Keratinocyte (primary cell): ENCODE data around the gene AGO3. TPM values are rescaled to one million over a fixed set of nuclear protein-coding genes. Genes with fewer than 3 reads are reported as not detected.

Source experiments
- DNase-seq: peaks from one replicate; pipeline ENCODE4 v3.0.0-alpha.2; 2011; ENCODE audit warnings: low read depth, missing footprints, low spot score
- FAIRE-seq: peaks from 2 replicates; lab custom pipeline; 2011; peaks lifted over from hg19 to GRCh38; lab: Jason Lieb, UNC
- H2AFZ ChIP-seq: 2 replicates; pipeline ENCODE4 v1.6.0; 2012; ENCODE audit warnings: low read length, control low read depth, inconsistent platforms; ENCODE audit not compliant: control insufficient read depth
- H3K27ac ChIP-seq: 2 replicates; pipeline ENCODE4 v1.5.1; 2011; ENCODE audit warnings: low read length; ENCODE audit not compliant: control insufficient read depth, insufficient read depth
- H3K27me3 ChIP-seq: 3 replicates; pipeline ENCODE4 v1.6.0; 2011; ENCODE audit warnings: low read length; ENCODE audit not compliant: control insufficient read depth, insufficient read depth; ENCODE audit errors: extremely low read depth
- H3K36me3 ChIP-seq, 2 experiments: 2 replicates in 1 of 2; 3 replicates in 1 of 2; pipeline ENCODE4 v1.5.1; 2011; ENCODE audit warnings: low read length in 2 of 2, mild to moderate bottlenecking in 1 of 2; ENCODE audit not compliant: control insufficient read depth in 2 of 2, insufficient read depth in 2 of 2; ENCODE audit errors: extremely low read depth in 1 of 2
- H3K4me1 ChIP-seq: 3 replicates; pipeline ENCODE4 v1.5.1; 2011; ENCODE audit warnings: low read length; ENCODE audit not compliant: control insufficient read depth, insufficient read depth; ENCODE audit errors: extremely low read depth
- H3K4me2 ChIP-seq: 3 replicates; pipeline ENCODE4 v1.6.0; 2011; ENCODE audit warnings: low read depth, low read length; ENCODE audit not compliant: control insufficient read depth, insufficient read depth; ENCODE audit errors: extremely low read depth
- H3K4me3 ChIP-seq, 3 experiments: fragments of 200-600 bp in 1 of 3; sonication (generic) in 1 of 3; 2 replicates in 2 of 3; 3 replicates in 1 of 3; pipeline ENCODE4 v1.5.1; 2011 to 2016; ENCODE audit warnings: low read length in 3 of 3, mild to moderate bottlenecking in 3 of 3, control low read depth in 2 of 3, inconsistent platforms in 1 of 3, low read depth in 1 of 3, mixed read lengths in 1 of 3, mixed run types in 1 of 3, moderate library complexity in 1 of 3; ENCODE audit not compliant: control insufficient read depth in 2 of 3, insufficient read depth in 2 of 3; ENCODE audit errors: extremely low read depth in 1 of 3
- H3K79me2 ChIP-seq: 2 replicates; pipeline ENCODE4 v1.6.0; 2012; ENCODE audit warnings: low read length; ENCODE audit not compliant: control insufficient read depth, insufficient read depth
- H3K9ac ChIP-seq: 3 replicates; pipeline ENCODE4 v1.6.0; 2011; ENCODE audit warnings: low read length; ENCODE audit not compliant: control insufficient read depth, insufficient read depth; ENCODE audit errors: extremely low read depth
- H3K9me1 ChIP-seq: 3 replicates; pipeline ENCODE4 v1.6.0; 2011; ENCODE audit warnings: low read length; ENCODE audit not compliant: control insufficient read depth, insufficient read depth; ENCODE audit errors: extremely low read depth
- H3K9me3 ChIP-seq: 2 replicates; pipeline ENCODE4 v1.5.1; 2012; ENCODE audit warnings: low read depth, low read length; ENCODE audit not compliant: control insufficient read depth
- H4K20me1 ChIP-seq: 3 replicates; pipeline ENCODE4 v1.6.0; 2011; ENCODE audit warnings: low read length; ENCODE audit not compliant: control insufficient read depth, insufficient read depth; ENCODE audit errors: extremely low read depth
- CTCF ChIP-seq, 3 experiments: IDR thresholded peaks in 1 of 3; conservative IDR thresholded peaks in 1 of 3; optimal IDR thresholded peaks in 1 of 3; 2 replicates in 2 of 3; 3 replicates in 1 of 3; pipeline versions ENCODE3 to v1.5.1; 2011; ENCODE audit warnings: low read length in 3 of 3, mild to moderate bottlenecking in 3 of 3, moderate library complexity in 2 of 3, control low read depth in 1 of 3, inconsistent platforms in 1 of 3; ENCODE audit not compliant: insufficient read depth in 2 of 3; ENCODE audit errors: extremely low read depth in 1 of 3
- EZH2 ChIP-seq: IDR thresholded peaks from one replicate; pipeline ENCODE4 v1.6.1; 2012; ENCODE audit warnings: inconsistent platforms, mild to moderate bottlenecking, low read length, moderate library complexity
- dilution Hi-C: fragments of 300-500 bp; cut with MboI; formaldehyde crosslinking; loops from one replicate; pipeline ENCODE4 v1.7.0; 2020; ENCODE audit warnings: low sequenced_read_pairs; ENCODE audit not compliant: extremely low pct_ligation_motif_present
- polyA plus RNA-seq, 5 experiments: library from polyadenylated mRNA; depleted of rRNA in 3 of 5; stranded (reverse) in 3 of 5; stranded (forward) in 1 of 5; unstranded in 1 of 5; fragments of >200 nt; gene quantifications; 1 replicate in 1 of 5; 2 replicates in 3 of 5; 3 replicates in 1 of 5; pipeline versions ENCODE4 v1.2.1 to v1.2.3, GENCODE V29; 2011 to 2012; ENCODE audit warnings: missing spikeins in 2 of 5, low read depth in 1 of 5, low replicate concordance in 1 of 5

The AGO3 gene
- polyA plus RNA-seq, 1 donor (not counting 4 experiments of a cell fraction or from before 2014, with no cell fraction given): 14.0 TPM

GRCh38 chr1:35923791-35924221 is 7.1 kb upstream of the AGO3 start:
- no peak overlapping the region for H3K4me2 ChIP-seq
- H3K27me3 ChIP-seq: no peaks in the 10 kb centered on the region
- no peaks in the 10 kb centered on the region for H3K9me3 ChIP-seq
- DNase-seq: no peak
- no peaks in the 10 kb centered on the region for H3K9me1 ChIP-seq
- FAIRE-seq: no peak
- H3K36me3 ChIP-seq: peaks cover 7 to 8% of the 10 kb centered on the region in 2 experiments
- H2AFZ ChIP-seq: no peak overlapping the region
- no peaks in the 10 kb centered on the region for H3K4me1 ChIP-seq
- no peak overlapping the region for H3K27ac ChIP-seq
- H3K9ac ChIP-seq: no peak overlapping the region
- H4K20me1 ChIP-seq: no peaks in the 10 kb centered on the region
- TF ChIP-seq CTCF (optimal IDR thresholded peaks at IDR 0.05 in 1 of 3, IDR thresholded peaks at IDR 0.05 in 1 of 3, conservative IDR thresholded peaks at IDR 0.05 in 1 of 3; ENCODE audit: extremely low read depth in 1 of 3, insufficient read depth in 2 of 3, low read length in 3 of 3): no peak
- no peak for TF ChIP-seq EZH2
- no peaks in the 10 kb centered on the region for H3K79me2 ChIP-seq
- no peak overlapping the region for H3K4me3 ChIP-seq
- dilution Hi-C loops: no loop called here

GRCh38 chr1:35924838-35925237 is 6.1 kb upstream of the AGO3 start:
- Histone ChIP-seq H3K9me1 (no peaks in the 10 kb centered on the region), H2AFZ (no peak overlapping the region), H3K4me1 (no peaks in the 10 kb centered on the region), H3K27ac (no peak overlapping the region), H3K9me3 (no peaks in the 10 kb centered on the region), H4K20me1 (no peaks in the 10 kb centered on the region), H3K4me2 (no peak overlapping the region), H3K27me3 (no peaks in the 10 kb centered on the region), H3K79me2 (no peaks in the 10 kb centered on the region), H3K9ac (no peak overlapping the region), H3K4me3 (no peak overlapping the region), H3K36me3 (peaks cover 0 to 2% of the 10 kb centered on the region in 2 experiments)
- no peak for DNase-seq
- no peak for FAIRE-seq
- TF ChIP-seq EZH2 (no peak), CTCF (optimal IDR thresholded peaks at IDR 0.05 in 1 of 3, IDR thresholded peaks at IDR 0.05 in 1 of 3, conservative IDR thresholded peaks at IDR 0.05 in 1 of 3; ENCODE audit: extremely low read depth in 1 of 3, insufficient read depth in 2 of 3, low read length in 3 of 3) (no peak)
- dilution Hi-C loops: no loop called here
